GM21576 (cell line): ENCODE data around the gene PLEKHO2.
"Not testable (repeated sequence)": the region's sequence is repeated elsewhere in the genome, so short reads cannot be mapped to it uniquely, and the experiment has no call there.

Source experiments
- ATAC-seq: cut with Tn5 transposase; IDR thresholded peaks from one replicate; pipeline ENCODE4 v1.9.1; 2021; ENCODE audit warnings: mild to moderate bottlenecking, moderate library complexity; ENCODE audit not compliant: unreplicated experiment

Gene PLEKHO2, protein sequence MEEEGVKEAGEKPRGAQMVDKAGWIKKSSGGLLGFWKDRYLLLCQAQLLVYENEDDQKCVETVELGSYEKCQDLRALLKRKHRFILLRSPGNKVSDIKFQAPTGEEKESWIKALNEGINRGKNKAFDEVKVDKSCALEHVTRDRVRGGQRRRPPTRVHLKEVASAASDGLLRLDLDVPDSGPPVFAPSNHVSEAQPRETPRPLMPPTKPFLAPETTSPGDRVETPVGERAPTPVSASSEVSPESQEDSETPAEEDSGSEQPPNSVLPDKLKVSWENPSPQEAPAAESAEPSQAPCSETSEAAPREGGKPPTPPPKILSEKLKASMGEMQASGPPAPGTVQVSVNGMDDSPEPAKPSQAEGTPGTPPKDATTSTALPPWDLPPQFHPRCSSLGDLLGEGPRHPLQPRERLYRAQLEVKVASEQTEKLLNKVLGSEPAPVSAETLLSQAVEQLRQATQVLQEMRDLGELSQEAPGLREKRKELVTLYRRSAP

DNA sequence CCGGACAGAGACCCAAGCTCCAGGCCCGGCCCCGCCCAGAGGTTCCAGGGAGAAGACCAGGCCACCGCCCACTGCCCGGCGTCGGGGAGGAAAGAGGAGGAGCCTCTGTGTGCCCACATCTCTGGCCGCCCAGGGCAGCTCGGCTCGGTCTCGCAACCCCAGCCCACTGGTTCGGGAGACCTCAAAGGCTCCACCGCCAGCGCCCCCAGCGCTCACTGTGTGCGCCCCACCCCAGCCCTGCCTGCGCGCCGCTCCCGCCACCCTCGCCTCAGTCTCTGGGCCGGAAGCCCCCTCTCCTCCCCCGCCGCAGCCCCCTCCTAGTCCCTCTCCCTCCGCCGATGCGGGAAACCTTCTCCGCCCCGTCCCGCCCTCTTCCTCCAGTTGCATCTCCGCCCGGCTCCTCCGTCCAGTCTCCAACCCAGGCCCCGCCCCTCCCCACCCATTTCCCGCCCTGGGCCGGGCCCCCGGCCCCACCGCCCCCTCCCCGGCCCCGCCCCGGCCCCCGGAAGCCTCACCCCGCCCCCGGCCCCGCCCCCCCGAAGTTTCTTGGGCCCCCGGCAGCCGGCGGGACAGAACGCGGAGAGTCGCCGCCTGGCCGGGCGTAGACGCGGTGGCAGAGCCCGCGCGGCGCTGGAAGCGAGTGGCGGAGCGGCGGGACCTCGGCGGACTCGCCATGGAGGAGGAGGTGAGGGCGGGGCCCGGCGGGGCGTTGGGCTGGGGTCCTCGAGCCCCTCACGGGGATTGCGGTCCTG lies at the start of gene PLEKHO2:
Gene PLEKHO2, plus strand, starts transcription at position 572 of the 752 bp plus-strand sequence. Its CDS starts 102 bp downstream, at position 674.
- peak; percentile 52 for ATAC-seq

DNA sequence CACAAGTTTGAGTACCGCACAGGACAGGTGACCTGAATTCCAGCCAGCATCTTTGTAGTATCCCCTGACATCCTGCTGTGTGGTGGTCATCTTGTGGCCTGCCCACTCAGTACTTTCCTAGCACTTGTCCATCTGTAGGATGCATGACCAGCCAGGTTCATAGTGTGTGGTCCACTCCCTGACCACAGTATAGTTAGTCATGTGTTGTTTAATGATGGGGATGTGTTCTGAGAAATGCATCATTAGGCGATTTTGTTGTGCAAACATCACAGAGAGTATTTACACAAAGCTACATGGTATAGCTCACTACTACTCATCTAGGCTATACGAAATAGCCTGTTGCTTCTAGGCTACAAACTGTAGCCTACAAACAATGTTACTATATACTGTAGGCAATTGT lies 49.4 kb upstream of the PLEKHO2 start:
- no peak for ATAC-seq

DNA sequence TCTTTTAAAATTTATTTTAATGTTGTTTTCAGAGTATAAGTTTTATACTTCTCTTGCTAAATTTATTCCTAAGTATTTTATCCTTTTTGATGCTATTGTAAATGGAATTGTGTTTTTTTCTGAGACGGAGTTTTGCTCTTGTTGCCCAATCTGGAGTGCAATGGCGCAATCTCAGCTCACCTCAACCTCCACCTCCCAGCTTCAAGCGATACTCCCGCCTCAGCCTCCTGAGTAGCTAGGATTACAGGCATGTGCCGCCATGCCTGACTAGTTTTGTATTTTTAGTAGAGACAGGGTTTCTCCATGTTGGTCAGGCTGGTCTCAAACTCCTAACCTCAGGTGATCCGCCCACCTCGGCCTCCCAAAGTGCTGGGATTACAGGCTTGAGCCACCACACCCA lies 46.4 kb upstream of the PLEKHO2 start:
- ATAC-seq = not testable (repeated sequence)

DNA sequence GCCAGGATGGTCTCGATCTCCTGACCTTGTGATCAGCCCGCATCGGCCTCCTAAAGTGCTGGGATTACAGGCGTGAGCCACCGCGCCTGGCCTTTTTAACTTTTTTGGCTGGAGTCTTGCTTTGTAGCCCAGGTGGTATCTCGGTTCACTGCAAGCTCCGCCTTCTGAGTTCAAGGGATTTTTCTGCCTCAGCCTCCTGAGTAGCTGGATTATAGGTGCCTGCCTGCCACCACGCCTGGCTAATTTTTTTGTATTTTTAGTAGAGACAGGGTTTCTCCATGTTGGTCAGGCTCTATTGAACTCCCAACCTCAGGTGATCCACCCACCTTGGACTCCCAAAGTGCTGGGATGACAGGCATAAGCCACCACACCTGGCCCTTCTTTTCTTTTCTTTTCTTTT lies 45.8 kb upstream of the PLEKHO2 start:
- ATAC-seq = not testable (repeated sequence)

DNA sequence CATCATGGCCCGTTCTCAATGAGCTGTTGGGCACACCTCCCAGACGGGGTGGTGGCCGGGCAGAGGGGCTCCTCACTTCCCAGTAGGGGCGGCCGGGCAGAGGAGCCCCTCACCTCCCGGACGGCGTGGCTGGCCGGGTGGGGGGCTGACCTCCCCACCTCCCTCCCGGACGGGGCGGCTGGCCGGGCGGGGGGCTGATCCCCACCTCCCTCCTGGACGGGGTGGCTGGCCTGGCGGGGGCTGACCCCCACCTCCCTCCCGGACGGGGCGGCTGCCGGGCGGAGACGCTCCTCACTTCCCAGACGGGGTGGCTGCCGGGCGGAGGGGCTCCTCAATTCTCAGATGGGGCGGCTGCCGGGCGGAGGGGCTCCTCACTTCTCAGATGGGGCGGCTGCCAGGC lies 42.8 kb upstream of the PLEKHO2 start:
- ATAC-seq = not testable (repeated sequence)

DNA sequence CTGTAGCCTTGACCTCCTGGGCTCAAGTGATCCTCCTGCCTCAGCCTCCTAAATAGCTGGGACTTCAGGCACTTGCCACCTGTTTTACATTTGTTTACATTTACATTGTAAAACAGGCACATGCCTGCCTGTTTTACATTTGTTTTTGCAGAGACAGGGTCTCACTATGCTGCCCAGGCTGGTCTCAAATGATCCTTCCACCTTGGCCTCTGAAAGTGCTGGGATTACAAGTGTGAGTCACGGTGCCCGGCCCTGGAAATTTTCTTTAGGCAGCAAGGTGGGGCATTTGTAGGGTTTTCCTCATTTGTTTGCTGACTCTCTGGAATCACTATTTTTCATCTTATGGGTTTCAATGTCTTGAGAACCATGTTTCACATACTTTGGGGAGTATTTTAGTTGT lies 41.2 kb upstream of the PLEKHO2 start:
- no peak for ATAC-seq

DNA sequence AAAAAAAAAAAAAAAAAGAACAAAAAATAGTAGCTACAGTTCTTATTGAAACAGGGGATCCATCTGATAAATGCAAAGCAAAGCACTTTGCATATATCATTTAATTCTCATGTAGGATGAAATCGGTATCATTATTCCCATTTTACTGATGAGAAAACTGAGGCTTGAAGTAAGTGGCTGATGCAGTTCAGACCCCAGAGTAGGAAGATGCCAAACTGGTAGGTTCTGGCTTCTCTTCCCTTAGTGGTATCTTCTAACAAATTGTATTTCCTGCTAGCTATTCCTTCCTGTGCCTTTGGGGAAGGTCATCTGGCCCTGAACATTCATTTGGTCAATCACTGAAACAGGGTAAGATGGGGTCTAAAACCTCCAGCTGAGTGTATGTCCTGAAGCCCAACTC lies 38.2 kb upstream of the PLEKHO2 start:
- ATAC-seq = no peak

DNA sequence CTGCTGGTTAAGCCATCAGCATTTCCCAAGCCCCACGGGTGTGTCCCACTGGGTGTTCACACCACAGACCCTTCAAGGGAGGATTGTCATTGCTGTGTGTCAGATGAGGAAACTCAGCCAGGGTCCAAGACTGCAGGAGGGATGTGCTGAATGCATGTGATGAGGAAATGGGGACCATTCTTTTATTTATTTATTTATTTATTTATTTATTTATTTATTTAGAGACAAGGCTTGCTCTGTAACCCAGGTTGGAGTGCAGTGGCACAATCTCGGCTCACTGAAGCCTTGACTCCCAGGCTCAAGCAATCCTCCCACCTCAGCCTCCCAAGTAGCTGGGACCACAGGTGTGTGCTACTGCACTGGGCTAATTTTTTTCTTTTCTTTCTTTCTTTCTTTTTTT lies 37.1 kb upstream of the PLEKHO2 start:
- no peak for ATAC-seq

DNA sequence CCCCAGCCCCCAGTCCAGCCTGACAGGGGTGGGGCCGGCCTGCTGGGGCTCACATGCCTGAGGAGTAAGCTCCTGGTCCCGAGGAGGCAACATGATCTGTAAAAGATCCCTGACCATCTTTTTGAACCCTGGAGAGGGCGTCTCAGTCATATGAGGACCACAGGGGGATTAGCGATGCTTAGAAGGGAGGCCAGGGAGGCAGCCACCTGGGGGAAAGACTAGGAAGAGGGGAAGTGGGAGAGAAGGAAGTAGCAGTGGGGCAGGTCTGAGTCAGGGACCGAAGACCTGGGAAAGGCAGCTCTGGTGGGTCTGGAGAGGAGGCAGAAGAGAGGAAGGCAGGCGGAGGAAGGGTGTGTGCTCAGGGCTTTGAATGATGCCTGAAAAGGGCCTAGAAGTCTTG lies 35.2 kb upstream of the PLEKHO2 start:
- ATAC-seq = no peak

DNA sequence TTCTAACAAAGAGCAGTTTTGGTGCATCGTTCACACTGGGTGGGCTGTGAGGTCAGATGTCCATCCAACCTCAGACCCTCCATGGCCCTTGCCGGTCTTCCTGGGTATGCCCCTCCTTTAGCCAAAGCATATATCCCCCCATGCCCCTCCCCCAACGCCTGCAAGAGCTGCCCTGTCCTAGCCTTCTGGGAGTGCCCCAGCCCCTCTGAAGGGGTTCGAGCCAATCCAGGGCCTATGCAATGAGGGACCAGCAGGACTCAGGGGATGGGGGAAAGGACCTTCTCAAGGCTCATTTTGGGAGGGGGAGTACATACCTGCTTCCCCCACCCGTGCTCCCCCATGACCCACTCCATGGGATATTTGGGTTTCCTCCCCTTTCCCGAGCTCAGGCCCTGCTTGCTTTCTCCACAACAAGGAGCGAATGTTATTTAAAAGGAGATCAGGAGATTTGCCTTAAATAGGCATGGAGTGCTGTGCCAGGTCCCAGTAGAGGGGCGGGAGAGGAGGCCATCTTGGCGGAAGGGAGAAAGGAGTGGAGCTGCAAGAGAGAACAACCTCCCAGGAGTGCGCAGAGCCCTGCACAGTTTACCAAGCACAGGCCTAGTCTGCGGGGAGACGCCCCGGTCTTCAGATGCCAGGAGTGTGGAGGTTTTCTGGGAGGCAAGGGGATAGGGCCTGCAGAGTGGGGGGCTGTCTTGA lies 34.5 kb upstream of the PLEKHO2 start:
- no peak for ATAC-seq

DNA sequence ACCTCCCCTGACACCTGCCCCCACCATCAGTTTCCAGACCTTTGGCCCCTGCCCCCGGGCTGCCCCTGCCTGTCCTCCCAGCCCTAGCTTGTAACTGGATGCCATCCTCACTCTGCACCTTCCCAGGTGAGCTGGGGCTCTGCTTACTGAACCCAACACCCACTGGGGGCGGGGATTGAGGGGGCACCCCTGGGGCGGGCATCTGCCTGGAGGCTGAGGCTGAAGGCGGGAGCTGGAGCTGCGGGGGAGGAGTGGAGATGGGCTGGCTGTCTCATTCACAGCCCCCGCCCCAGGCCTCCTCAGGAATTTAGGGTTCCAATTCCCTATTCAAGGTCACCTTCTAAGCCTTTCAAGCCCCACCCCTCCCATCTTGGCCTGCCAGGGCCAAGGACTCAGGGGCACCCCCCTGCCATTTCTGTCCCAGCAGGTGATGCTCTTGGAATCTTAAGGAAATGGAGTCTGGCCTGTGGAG lies 33.9 kb upstream of the PLEKHO2 start:
- no peak for ATAC-seq

DNA sequence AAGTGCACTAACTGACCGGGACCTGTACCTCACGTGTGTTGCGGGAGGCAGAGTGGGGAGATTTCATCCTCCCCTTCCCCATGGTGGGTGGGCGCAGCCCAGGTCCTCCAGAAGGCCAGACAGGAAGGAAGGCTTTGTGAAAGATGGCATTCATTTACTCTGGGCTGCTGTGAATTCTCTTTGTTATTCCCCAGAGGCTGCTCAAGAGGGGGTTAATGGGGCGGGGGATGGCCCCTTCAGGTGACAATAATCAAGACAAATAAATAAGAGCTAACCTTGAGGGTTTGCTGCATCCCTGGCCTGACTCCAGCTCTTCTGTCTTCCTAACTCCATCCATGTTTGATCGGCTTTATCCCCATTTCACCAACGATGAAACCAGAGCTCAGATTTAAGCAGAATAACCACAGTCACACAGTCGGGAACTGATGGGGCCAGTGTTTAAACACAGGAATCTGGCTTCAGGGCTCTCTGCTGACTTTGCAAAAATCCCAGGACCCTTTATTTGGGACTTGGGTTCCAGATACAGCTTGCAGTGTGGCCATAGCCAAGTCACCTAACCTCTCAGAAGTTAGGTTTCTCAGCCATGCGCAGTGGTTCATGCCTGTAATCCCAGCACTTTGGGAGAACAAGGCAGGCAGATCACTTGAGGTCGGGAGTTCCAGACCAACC lies 32.8 kb upstream of the PLEKHO2 start:
- ATAC-seq = no peak

DNA sequence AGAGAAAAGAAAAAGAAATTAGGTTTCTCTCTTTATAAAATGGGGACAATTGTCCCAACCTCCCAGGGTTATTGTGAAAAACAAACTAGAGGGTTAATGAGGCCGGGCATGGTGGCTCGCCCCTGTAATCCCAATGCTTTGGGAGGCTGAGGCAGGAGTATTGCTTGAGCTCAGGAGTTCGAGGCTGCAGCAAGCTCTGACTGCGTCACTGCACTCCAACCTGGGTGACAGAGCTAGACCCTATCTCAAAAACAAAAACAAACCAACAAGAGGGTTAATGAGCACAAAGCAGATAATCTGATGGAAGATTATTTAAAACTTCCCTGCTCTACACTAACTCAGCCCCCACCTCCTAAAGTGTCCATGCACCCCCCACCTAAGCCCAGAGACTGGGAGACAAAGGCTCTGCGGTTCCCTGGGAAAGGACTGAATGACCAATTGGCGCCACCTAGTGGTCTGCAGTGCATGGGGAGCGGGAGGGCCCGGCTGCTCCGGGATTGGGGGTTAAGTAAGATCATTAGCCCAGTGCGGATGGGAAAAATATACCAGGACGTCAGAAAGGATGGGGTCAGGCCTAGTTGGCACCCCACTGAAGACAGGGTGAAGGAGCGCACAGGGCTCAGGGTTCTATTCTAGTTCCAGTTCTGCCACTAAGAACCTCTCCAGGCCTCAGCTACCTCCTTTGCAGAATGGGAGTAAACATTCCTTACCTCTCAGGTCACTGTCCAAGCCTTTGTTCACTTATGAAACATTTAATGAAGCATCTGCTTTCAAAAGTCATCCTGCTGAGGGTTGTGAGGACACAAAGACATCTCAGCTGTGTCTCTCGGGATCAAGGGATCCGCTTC lies 31.8 kb upstream of the PLEKHO2 start:
- ATAC-seq = no peak

DNA sequence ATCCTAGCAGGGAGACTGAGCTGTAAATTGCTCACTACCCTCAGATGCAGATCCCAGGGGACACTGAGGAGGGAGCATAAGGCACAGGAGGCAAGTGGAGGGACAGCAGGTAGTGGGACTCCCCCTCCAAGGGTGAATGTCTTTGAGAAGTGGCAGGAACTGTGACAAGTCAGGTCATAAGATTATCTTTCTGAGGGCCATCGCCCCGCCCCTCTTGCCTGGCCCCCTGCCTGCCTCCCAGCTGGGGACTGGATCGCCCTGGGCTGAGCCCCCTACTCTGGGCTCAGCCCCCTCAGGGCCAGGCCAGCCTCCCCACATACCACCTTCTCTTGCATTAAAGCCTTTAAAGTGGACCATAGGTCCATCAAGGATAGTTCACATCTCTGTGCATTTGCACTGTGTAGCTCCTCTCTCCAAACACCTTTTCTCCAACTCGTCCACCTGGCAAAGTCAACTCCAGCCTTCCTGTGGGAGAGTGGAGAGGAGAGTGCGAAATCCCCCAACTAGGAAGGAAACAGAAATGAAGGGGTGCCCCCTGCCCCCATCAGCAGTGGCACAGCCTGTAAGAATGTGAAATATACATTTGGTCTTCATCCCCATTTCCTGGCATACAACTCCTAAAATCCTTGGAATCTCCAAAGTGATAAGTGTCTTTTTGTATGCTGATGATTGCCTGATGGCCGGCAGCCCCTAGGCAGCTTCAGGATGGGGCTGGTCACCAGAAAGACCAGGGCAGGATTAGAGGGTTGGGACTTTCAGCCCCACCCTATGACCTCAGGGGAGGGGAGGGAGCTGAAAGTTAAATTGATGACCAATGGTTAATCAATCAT lies 31.0 kb upstream of the PLEKHO2 start:
- no peak for ATAC-seq

DNA sequence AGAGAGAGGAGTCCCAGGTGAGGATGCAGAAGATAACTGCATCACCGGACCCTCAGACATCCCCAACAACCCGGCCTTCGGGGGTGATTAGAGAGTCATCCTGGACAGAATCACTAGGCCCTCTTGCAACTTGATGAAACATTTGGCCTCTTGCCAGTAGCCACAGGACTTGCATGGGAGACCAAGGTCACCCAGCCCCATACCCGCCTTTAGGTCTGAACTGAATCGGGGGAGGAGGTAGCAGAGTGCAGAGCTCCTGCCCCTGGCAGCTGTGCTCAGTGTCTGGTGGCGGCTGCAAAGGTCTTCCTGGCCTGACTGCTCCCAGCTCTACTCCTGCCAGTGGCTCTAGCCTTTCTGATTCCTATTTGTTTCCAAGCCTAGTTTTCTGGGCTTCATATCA lies 28.6 kb upstream of the PLEKHO2 start:
- no peak for ATAC-seq

DNA sequence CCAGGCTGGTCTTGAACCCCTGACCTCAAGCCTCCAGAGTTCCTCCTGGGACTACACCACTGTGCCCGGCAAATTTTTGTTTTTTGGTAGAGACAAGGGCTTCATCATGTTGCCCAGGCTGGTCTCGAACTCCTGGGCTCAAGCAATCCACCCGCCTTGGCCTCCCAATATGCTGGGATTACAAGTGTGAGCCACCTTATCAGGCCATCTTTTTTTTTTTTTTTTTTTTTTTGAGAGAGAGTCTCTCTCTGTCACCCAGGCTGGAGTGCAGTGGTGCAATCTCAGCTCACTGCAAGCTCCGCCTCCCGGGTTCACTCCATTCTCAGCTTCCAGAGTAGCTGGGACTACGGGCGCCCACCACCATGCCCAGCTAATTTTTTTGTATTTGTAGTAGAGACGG lies 27.4 kb upstream of the PLEKHO2 start:
- not testable (repeated sequence) for ATAC-seq

DNA sequence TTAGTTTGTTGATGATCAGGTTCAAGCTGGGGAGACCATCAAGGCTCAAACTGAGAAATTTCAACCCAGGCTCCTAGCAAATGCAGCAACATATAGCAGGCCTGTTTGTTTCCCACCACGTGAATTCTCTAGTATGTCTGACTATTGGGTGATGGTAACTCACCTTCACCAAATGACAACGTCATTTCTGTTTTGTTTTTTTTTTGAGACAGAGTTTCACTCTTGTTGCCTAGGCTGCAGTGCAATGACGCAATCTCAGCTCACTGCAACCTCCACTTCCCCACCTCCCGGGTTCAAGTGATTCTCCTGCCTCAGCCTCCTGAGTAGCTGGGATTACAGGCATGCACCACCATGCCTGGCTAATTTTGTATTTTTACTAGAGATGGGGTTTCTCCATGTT lies 26.8 kb upstream of the PLEKHO2 start:
- not testable (repeated sequence) for ATAC-seq

DNA sequence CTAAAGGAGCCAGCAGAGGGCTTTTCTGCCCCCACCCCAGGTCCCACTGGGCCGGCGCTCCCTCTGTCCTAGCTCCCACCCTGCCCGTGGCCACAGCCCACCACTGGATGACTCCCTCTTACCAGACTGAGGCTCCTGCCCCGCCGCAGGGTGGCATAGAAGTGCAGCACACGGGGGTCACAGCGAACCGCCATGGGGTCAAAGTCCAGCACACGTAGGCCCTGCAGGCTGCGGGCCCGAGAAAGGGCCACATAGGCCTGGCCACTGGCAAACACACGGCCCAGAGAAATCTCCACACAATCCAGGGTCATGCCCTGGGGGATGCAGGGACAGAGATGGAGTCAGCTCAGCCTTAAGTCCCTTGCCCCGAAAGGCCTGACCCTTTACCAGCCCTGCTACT lies 25.3 kb upstream of the PLEKHO2 start:
- ATAC-seq = no peak

DNA sequence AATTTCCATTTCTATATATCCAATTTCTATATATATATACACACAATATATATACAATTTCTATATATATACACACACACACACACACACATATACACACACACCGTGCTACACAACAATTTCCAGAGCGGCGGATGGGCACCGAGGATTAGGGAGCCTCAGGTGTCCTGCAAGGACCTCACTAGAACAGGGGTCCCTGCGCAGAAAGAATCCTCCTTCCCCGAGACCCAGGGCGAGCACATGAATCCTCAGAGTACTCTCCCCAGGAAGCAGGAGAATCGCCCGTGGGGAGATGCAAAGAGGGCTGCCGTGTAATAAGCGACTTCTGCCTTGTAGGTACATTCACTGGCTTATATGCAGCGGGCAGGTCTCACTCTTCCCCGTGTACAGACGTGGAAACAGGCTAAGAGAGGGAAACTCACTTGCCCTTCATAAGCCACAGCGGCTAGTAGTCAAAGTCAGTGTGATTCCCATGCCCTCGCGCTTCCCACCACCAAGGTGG lies 16.7 kb upstream of the PLEKHO2 start:
- ATAC-seq = no peak
